CD4-positive, alpha-beta T cell (primary cell): Measurements from ENCODE around the gene HMGB2. TPM values are rescaled to one million over a fixed set of nuclear protein-coding genes. Genes with fewer than 3 reads are reported as not detected.

Source experiments
- ATAC-seq: fragments of 200-7000 bp; cut with Tn5 transposase; one replicate; pipeline ENCODE4 v1.10.0; 2022; ENCODE audit warnings: mild to moderate bottlenecking; ENCODE audit not compliant: poor library complexity
- CTCF ChIA-PET: fragments of 350-600 bp; sonication (Branson Sonifier 250); formaldehyde crosslinking; loops from one replicate; lab custom pipeline; 2021; ENCODE audit warnings: antibody characterized with exemption, inconsistent platforms; lab: Charles Lee
- POLR2A ChIA-PET: fragments of 350-600 bp; sonication (Branson Sonifier 250); formaldehyde crosslinking; loops from one replicate; lab custom pipeline; 2021; ENCODE audit warnings: antibody characterized with exemption, inconsistent platforms; lab: Charles Lee
- DNase-seq, 14 experiments: peaks; one replicate each; pipeline ENCODE4 v3.0.0-alpha.2; 2013 to 2020; ENCODE audit warnings: mixed read lengths in 2 of 14
- H3K27ac ChIP-seq, 2 donors: one replicate each; pipeline versions ENCODE4 v1.5.1 to v1.7.0; 2013; ENCODE audit warnings: low read length in 2 of 2, low read depth in 1 of 2, mild to moderate bottlenecking in 1 of 2
- H3K27me3 ChIP-seq, 2 experiments: 1 replicate in 1 of 2; 2 replicates in 1 of 2; pipeline versions ENCODE4 v1.6.1 to v1.7.0; 2013; ENCODE audit warnings: low read length in 2 of 2, control low read depth in 1 of 2, mild to moderate bottlenecking in 1 of 2, moderate library complexity in 1 of 2; ENCODE audit not compliant: insufficient read depth in 2 of 2, control insufficient read depth in 1 of 2
- H3K36me3 ChIP-seq: one replicate; pipeline ENCODE4 v1.6.1; 2013; ENCODE audit warnings: low read length, control low read depth; ENCODE audit not compliant: insufficient read depth
- H3K4me1 ChIP-seq: one replicate; pipeline ENCODE4 v1.6.1; 2013; ENCODE audit warnings: low read length, control low read depth; ENCODE audit not compliant: insufficient read depth
- H3K4me3 ChIP-seq: one replicate; pipeline ENCODE4 v1.5.1; 2013; ENCODE audit warnings: mild to moderate bottlenecking, low read length, moderate library complexity
- H3K9me3 ChIP-seq, 2 experiments: 1 replicate in 1 of 2; 2 replicates in 1 of 2; pipeline versions ENCODE4 v1.6.1 to v1.7.0; 2013; ENCODE audit warnings: low read length in 2 of 2, mild to moderate bottlenecking in 2 of 2, control low read depth in 1 of 2, moderate library complexity in 1 of 2; ENCODE audit not compliant: control insufficient read depth in 1 of 2, insufficient read depth in 1 of 2
- H3K27ac Mint-ChIP-seq: one replicate; pipeline ENCODE4 v1.8.0; 2020; ENCODE audit warnings: mixed read lengths
- H3K27me3 Mint-ChIP-seq: one replicate; pipeline ENCODE4 v1.8.0; 2021; ENCODE audit warnings: mixed read lengths
- H3K36me3 Mint-ChIP-seq: one replicate; pipeline ENCODE4 v1.8.0; 2021; ENCODE audit warnings: low read depth, mixed read lengths
- H3K4me1 Mint-ChIP-seq: one replicate; pipeline ENCODE4 v1.8.0; 2021; ENCODE audit warnings: low read depth, mixed read lengths
- H3K4me3 Mint-ChIP-seq: one replicate; pipeline ENCODE4 v1.8.0; 2020; ENCODE audit warnings: mild to moderate bottlenecking, mixed read lengths
- H3K9me3 Mint-ChIP-seq: one replicate; pipeline ENCODE4 v1.8.0; 2020; ENCODE audit warnings: mixed read lengths
- CTCF ChIP-seq: fragments of 200-600 bp; IDR thresholded peaks from one replicate; pipeline ENCODE4 v1.8.0; 2022; ENCODE audit warnings: antibody characterized with exemption, mild to moderate bottlenecking
- intact Hi-C, 2 experiments: fragments of 100-400 bp; cut with DNase I in 1 of 2; cut with micrococcal nuclease in 1 of 2; formaldehyde crosslinking; loops; one replicate each; pipeline versions ENCODE4 v1.15.1 to v1.9.0; 2023 to 2025; cut with DNase I, micrococcal nuclease
- total RNA-seq, 174 experiments: library from RNA in 2 of 174; stranded (reverse) in 2 of 174; gene quantifications; one replicate each; pipeline ENCODE4 v1.2.3 and lab custom pipeline; 2021 to 2026

Gene HMGB2
- total RNA-seq, 2 experiments from 2014 or later = 228 to 232 TPM

GRCh38 chr4:173288698-173289352 is 45.3 kb downstream of the HMGB2 start:
- POLR2A ChIA-PET = no interaction called here
- intact Hi-C loops = loop anchor here in 1 of 2 experiments (1.0 kb wide), 1 partner anchor 128 kb away; no protein-coding TSS in a partner anchor
- ATAC-seq = no peak

GRCh38 chr4:173288296-173288695 is 45.9 kb downstream of the HMGB2 start:
- no peaks in the 10 kb centered on the region for H3K36me3 ChIP-seq
- peaks cover 11 to 22% of the 10 kb centered on the region in 2 experiments for H3K9me3 ChIP-seq
- H3K27me3 ChIP-seq = no peaks in the 10 kb centered on the region
- no peaks in the 10 kb centered on the region for H3K27me3 Mint-ChIP-seq
- ChIA-PET POLR2A (no interaction called here), CTCF (interaction anchor here (0.6 to 3.5 kb wide), 3 partner anchors 13 to 133 kb away, joined by 3 to 11 read pairs (median 3); no protein-coding TSS in a partner anchor)
- H3K36me3 Mint-ChIP-seq = peaks cover 36% of the 10 kb centered on the region
- peak; percentile 56 for ATAC-seq
- peak; percentile 68 for TF ChIP-seq CTCF
- H3K27ac Mint-ChIP-seq = peak overlapping the region; percentile 6
- H3K4me1 ChIP-seq = peaks cover 3% of the 10 kb centered on the region
- H3K4me3 Mint-ChIP-seq = peak overlapping the region; percentile 45
- DNase-seq = peak; percentile 36 to 80 (median 63)
- H3K4me1 Mint-ChIP-seq = peaks cover 17% of the 10 kb centered on the region
- no peak overlapping the region for H3K27ac ChIP-seq
- intact Hi-C loops = loop anchor here in 1 of 2 experiments (1.0 kb wide), 1 partner anchor 129 kb away; no protein-coding TSS in a partner anchor
- no peak overlapping the region for H3K4me3 ChIP-seq
- H3K9me3 Mint-ChIP-seq = no peaks in the 10 kb centered on the region

More at GRCh38 chr4:173288698-173289352, 45.3 kb downstream of the HMGB2 start:
- H3K36me3 ChIP-seq = no peaks in the 10 kb centered on the region
- Mint-ChIP-seq H3K4me1 (peaks cover 17% of the 10 kb centered on the region), H3K27ac (peak overlapping the region; percentile 6), H3K36me3 (peaks cover 31% of the 10 kb centered on the region), H3K27me3 (no peaks in the 10 kb centered on the region), H3K4me3 (peak overlapping the region; percentile 79), H3K9me3 (no peaks in the 10 kb centered on the region)
- no peak overlapping the region for H3K27ac ChIP-seq
- H3K4me1 ChIP-seq = peaks cover 3% of the 10 kb centered on the region
- CTCF ChIA-PET = interaction anchor here (0.6 to 3.5 kb wide), 3 partner anchors 13 to 132 kb away, joined by 3 to 11 read pairs (median 3); no protein-coding TSS in a partner anchor
- no peaks in the 10 kb centered on the region for H3K27me3 ChIP-seq
- peak overlapping the region; percentile 22 for H3K4me3 ChIP-seq
- peaks cover 8 to 18% of the 10 kb centered on the region in 2 experiments for H3K9me3 ChIP-seq
- DNase-seq = no peak
- peak; percentile 29 for TF ChIP-seq CTCF

- CTCF ChIA-PET = no interaction called here
- Histone ChIP-seq H3K27me3 (no peaks in the 10 kb centered on the region), H3K4me1 (peaks cover 3% of the 10 kb centered on the region), H3K27ac (no peak overlapping the region), H3K36me3 (no peaks in the 10 kb centered on the region), H3K9me3 (peaks cover 12 to 23% of the 10 kb centered on the region in 2 experiments), H3K4me3 (no peak overlapping the region)
- intact Hi-C loops = no loop called here
- no peak for TF ChIP-seq CTCF
- DNase-seq = no peak
- Mint-ChIP-seq H3K4me1 (peaks cover 17% of the 10 kb centered on the region), H3K9me3 (no peaks in the 10 kb centered on the region), H3K27me3 (no peaks in the 10 kb centered on the region), H3K27ac (no peak overlapping the region), H3K36me3 (peaks cover 45% of the 10 kb centered on the region), H3K4me3 (no peak overlapping the region)
- POLR2A ChIA-PET = no interaction called here
- no peak for ATAC-seq
Observed at GRCh38 chr4:173287486-173287885, 46.7 kb downstream of the HMGB2 start.
